KMS-11 (cell line): Measurements from ENCODE around the gene ZFY.
"Not testable (repeated sequence)": the region's sequence is repeated elsewhere in the genome, so short reads cannot be mapped to it uniquely, and the experiment has no call there.

Experiments used
- H2AFZ ChIP-seq: fragments of 200-600 bp; sonication (generic); 2 replicates; pipeline ENCODE4 v1.6.1; 2016; ENCODE audit warnings: antibody characterized with exemption, mixed run types, low read depth
- H3K27ac ChIP-seq: fragments of 200-600 bp; sonication (generic); 2 replicates; pipeline ENCODE4 v1.6.1; 2016; ENCODE audit warnings: mild to moderate bottlenecking, mixed run types
- H3K27me3 ChIP-seq: fragments of 200-600 bp; sonication (generic); 2 replicates; pipeline ENCODE4 v1.6.1; 2017; ENCODE audit warnings: mild to moderate bottlenecking, low read depth, mixed run types, moderate library complexity; ENCODE audit not compliant: insufficient read depth
- H3K36me3 ChIP-seq: fragments of 200-600 bp; sonication (generic); 2 replicates; pipeline ENCODE4 v1.6.1; 2017; ENCODE audit warnings: mild to moderate bottlenecking, mixed run types; ENCODE audit not compliant: insufficient read depth
- H3K4me1 ChIP-seq: fragments of 200-600 bp; sonication (generic); 2 replicates; pipeline ENCODE4 v1.6.1; 2016; ENCODE audit warnings: mild to moderate bottlenecking, low read depth, mixed run types; ENCODE audit not compliant: poor library complexity, severe bottlenecking
- H3K4me2 ChIP-seq: fragments of 200-600 bp; sonication (generic); 2 replicates; pipeline ENCODE4 v1.7.0; 2016; ENCODE audit warnings: mild to moderate bottlenecking, mixed run types
- H3K4me3 ChIP-seq: fragments of 200-600 bp; sonication (generic); IDR thresholded peaks from 2 replicates; pipeline ENCODE4 v1.6.1; 2017; ENCODE audit warnings: low read depth, low read length, mixed read lengths; ENCODE audit not compliant: insufficient read depth
- H3K79me2 ChIP-seq: fragments of 200-600 bp; sonication (generic); 2 replicates; pipeline ENCODE4 v1.6.1; 2016; ENCODE audit warnings: low read depth, mixed run types; ENCODE audit not compliant: insufficient read depth
- H3K9ac ChIP-seq: fragments of 200-600 bp; sonication (generic); 2 replicates; pipeline ENCODE4 v1.6.1; 2016; ENCODE audit warnings: mild to moderate bottlenecking, mixed run types
- H4K20me1 ChIP-seq: fragments of 200-600 bp; sonication (generic); 2 replicates; pipeline ENCODE4 v1.6.1; 2016; ENCODE audit warnings: mild to moderate bottlenecking, mixed run types; ENCODE audit not compliant: insufficient read depth
- CTCF ChIP-seq: fragments of 200-600 bp; sonication (generic); conservative IDR thresholded peaks from 2 replicates; pipeline ENCODE4 v1.6.1; 2017; ENCODE audit warnings: low read depth, mild to moderate bottlenecking, antibody characterized with exemption, low read length, moderate library complexity, mixed read lengths

Gene ZFY

GRCh38 chrY:2984491-2984890 is 49.3 kb downstream of the ZFY start:
- no peak for TF ChIP-seq CTCF
- H3K79me2 ChIP-seq = no peaks in the 10 kb centered on the region
- H3K36me3 ChIP-seq = no peaks in the 10 kb centered on the region
- no peak overlapping the region for H3K9ac ChIP-seq
- no peaks in the 10 kb centered on the region for H3K27me3 ChIP-seq
- no peak overlapping the region for H3K4me3 ChIP-seq
- no peak overlapping the region for H3K4me2 ChIP-seq
- H2AFZ ChIP-seq = no peak overlapping the region
- no peaks in the 10 kb centered on the region for H3K4me1 ChIP-seq
- no peak overlapping the region for H3K27ac ChIP-seq
- H4K20me1 ChIP-seq = no peaks in the 10 kb centered on the region

GRCh38 chrY:2987178-2987577 is 52.0 kb downstream of the ZFY start:
- not testable (repeated sequence) for H3K27me3 ChIP-seq, H3K4me3 ChIP-seq, H3K4me1 ChIP-seq, H4K20me1 ChIP-seq, H2AFZ ChIP-seq, H3K79me2 ChIP-seq, H3K9ac ChIP-seq, H3K27ac ChIP-seq, H3K4me2 ChIP-seq, H3K36me3 ChIP-seq

- H2AFZ ChIP-seq, H3K4me2 ChIP-seq, H3K79me2 ChIP-seq: not testable (repeated sequence)
Observed at GRCh38 chrY:2997369-2997768, 62.2 kb downstream of the ZFY start.

GRCh38 chrY:3002190-3002589 is 67.0 kb downstream of the ZFY start:
- Histone ChIP-seq H3K4me3 (no peak overlapping the region), H4K20me1 (no peaks in the 10 kb centered on the region), H3K79me2 (no peaks in the 10 kb centered on the region), H3K4me1 (no peaks in the 10 kb centered on the region), H3K9ac (no peak overlapping the region), H3K27ac (no peak overlapping the region), H2AFZ (no peak overlapping the region), H3K27me3 (no peaks in the 10 kb centered on the region), H3K4me2 (no peak overlapping the region), H3K36me3 (no peaks in the 10 kb centered on the region)
- TF ChIP-seq CTCF = no peak

More at GRCh38 chrY:2997369-2997768, 62.2 kb downstream of the ZFY start:
- H3K4me1 ChIP-seq, H3K9ac ChIP-seq, H3K27me3 ChIP-seq, H3K27ac ChIP-seq, H4K20me1 ChIP-seq, H3K4me3 ChIP-seq, H3K36me3 ChIP-seq: not testable (repeated sequence)

- Histone ChIP-seq H2AFZ (no peak overlapping the region), H3K4me1 (no peaks in the 10 kb centered on the region), H3K27ac (no peak overlapping the region), H4K20me1 (no peaks in the 10 kb centered on the region), H3K27me3 (no peaks in the 10 kb centered on the region), H3K79me2 (no peaks in the 10 kb centered on the region), H3K9ac (no peak overlapping the region), H3K36me3 (no peaks in the 10 kb centered on the region), H3K4me3 (no peak overlapping the region), H3K4me2 (no peak overlapping the region)
- TF ChIP-seq CTCF = no peak
Observed at GRCh38 chrY:3002680-3003515, 67.7 kb downstream of the ZFY start.
